ENCODE data around the gene TRMO. TPM values are rescaled to one million over a fixed set of nuclear protein-coding genes. Genes with fewer than 3 reads are reported as not detected.

The TRMO gene
- total and polyA plus RNA-seq, 2 experiments from 2014 or later: 10.5 to 13.0 TPM

GRCh38 chr9:97854696-97855485 lies 67.4 kb downstream of the TRMO start:
- no peak for DNase-seq
- no peaks in the 10 kb centered on the region; the same call in 1 of the 2 replicates for H3K4me1 ChIP-seq (ENCODE audit: insufficient read depth)
- H3K27me3 ChIP-seq (replicated peaks; ENCODE audit: insufficient read depth): peaks cover 91% of the 10 kb centered on the region
- H3K27ac ChIP-seq: no peak overlapping the region
- no peaks in the 10 kb centered on the region for H3K36me3 ChIP-seq (ENCODE audit: low read depth)
- H2AFZ ChIP-seq: no peak overlapping the region
- no peak overlapping the region for H3K4me3 ChIP-seq
- H3F3A ChIP-seq (ENCODE audit: insufficient read depth): peaks cover 4% of the 10 kb centered on the region; the same call in 1 of the 2 replicates
- 13% methylated on average over 68 to 69 of the region's 71 CpGs for WGBS, 2 experiments (ENCODE audit: low coverage in 1 of 2, low lambda C conversion rate in 2 of 2, missing lambda C conversion rate in 2 of 2)
- H3K9me2 ChIP-seq (ENCODE audit: insufficient read depth): no peaks in the 10 kb centered on the region
- H3K79me2 ChIP-seq (ENCODE audit: insufficient read depth): no peaks in the 10 kb centered on the region
- no peaks in the 10 kb centered on the region for H4K20me1 ChIP-seq (ENCODE audit: insufficient read depth)
- in situ Hi-C loops (cut with MboI): no loop called here
- H3K9ac ChIP-seq: no peak overlapping the region
- 0 out of 2 replicates have a peak, but pooled peaks have one; percentile 42 for TF ChIP-seq EZH2phosphoT487 (IDR thresholded peaks at IDR 0.05; ENCODE audit: insufficient read depth, low read depth)
- no peak for TF ChIP-seq EZH2 (IDR thresholded peaks at IDR 0.05; ENCODE audit: insufficient read depth, poor library complexity, severe bottlenecking)
- no peak overlapping the region for H3K4me2 ChIP-seq (ENCODE audit: unreplicated experiment)
- no peaks in the 10 kb centered on the region for H3K9me3 ChIP-seq (ENCODE audit: low read depth)

Small RNA genes lying within 50 kb of the gene (small RNA-seq; reads per million reads assigned to genes)
- not detected for gene RF00019 (ENCODE audit: low read depth, low replicate concordance)

Other genes with a start within 250 kb of the TRMO start
- 1.4 and 8.0 TPM in 2 replicates for gene XPA, start 225.2 kb downstream of the TRMO start, total RNA-seq (2014; rRNA removed; shearing (Covaris generic))
- gene XPA, start 225.2 kb downstream of the TRMO start, polyA plus RNA-seq (2016; fragmentation: Nextera tagmentation; extraction: Ambion mirVana): 14.3 and 17.4 TPM in 2 replicates
- gene FOXE1, start 69.3 kb downstream of the TRMO start, total RNA-seq (2014; rRNA removed; shearing (Covaris generic)): not detected in 2 replicates
- gene FOXE1, start 69.3 kb downstream of the TRMO start, polyA plus RNA-seq (2016; fragmentation: Nextera tagmentation; extraction: Ambion mirVana): not detected in 2 replicates
- not detected in 2 replicates for gene HEMGN, start 15.7 kb upstream of the TRMO start, total RNA-seq (2014; rRNA removed; shearing (Covaris generic))
- not detected in 2 replicates for gene HEMGN, start 15.7 kb upstream of the TRMO start, polyA plus RNA-seq (2016; fragmentation: Nextera tagmentation; extraction: Ambion mirVana)
- gene ANP32B, start 60.8 kb upstream of the TRMO start, total RNA-seq (2014; rRNA removed; shearing (Covaris generic)): 11.2 and 35.3 TPM in 2 replicates
- gene ANP32B, start 60.8 kb upstream of the TRMO start, polyA plus RNA-seq (2016; fragmentation: Nextera tagmentation; extraction: Ambion mirVana): 137 and 138 TPM in 2 replicates
- gene NANS, start 134.2 kb upstream of the TRMO start, total RNA-seq (2014; rRNA removed; shearing (Covaris generic)): 60.3 and 80.8 TPM in 2 replicates
- gene NANS, start 134.2 kb upstream of the TRMO start, polyA plus RNA-seq (2016; fragmentation: Nextera tagmentation; extraction: Ambion mirVana): 128 and 133 TPM in 2 replicates
- 2.7 and 6.4 TPM in 2 replicates for gene TRIM14, start 196.7 kb upstream of the TRMO start, total RNA-seq (2014; rRNA removed; shearing (Covaris generic))
- gene TRIM14, start 196.7 kb upstream of the TRMO start, polyA plus RNA-seq (2016; fragmentation: Nextera tagmentation; extraction: Ambion mirVana): 7.8 and 8.0 TPM in 2 replicates

All from GM23248 (cell line).